LoVo (cell line): ENCODE results near the gene CLCN5.
A peak's percentile ranks its signal among the peaks of the same experiment; 100 is the strongest.

Experiments used
- DNase-seq: peaks from one replicate; pipeline ENCODE4 v3.0.0-alpha.2; 2016; ENCODE audit warnings: low spot score

Gene CLCN5

DNA sequence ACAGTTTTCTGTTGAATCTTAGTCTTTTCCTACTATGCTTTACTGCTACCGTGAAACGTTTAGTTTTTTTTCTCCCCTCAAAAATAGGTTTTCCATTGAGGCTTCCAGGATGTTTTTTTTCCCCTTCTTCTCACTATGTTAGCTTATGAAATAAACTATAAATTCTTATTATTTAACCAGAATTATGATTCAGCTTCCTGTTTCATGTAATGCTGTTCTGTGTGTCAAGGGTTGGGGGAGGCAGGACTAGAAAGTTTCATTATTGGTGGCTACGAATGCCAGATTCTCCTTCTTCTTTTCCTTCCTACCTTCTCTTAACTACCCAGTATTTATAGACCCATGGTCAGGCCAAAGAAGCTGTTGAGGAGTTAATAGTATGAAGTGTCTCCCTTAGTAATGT, 11.8 kb downstream of the CLCN5 start:
- DNase-seq = no peak

DNA sequence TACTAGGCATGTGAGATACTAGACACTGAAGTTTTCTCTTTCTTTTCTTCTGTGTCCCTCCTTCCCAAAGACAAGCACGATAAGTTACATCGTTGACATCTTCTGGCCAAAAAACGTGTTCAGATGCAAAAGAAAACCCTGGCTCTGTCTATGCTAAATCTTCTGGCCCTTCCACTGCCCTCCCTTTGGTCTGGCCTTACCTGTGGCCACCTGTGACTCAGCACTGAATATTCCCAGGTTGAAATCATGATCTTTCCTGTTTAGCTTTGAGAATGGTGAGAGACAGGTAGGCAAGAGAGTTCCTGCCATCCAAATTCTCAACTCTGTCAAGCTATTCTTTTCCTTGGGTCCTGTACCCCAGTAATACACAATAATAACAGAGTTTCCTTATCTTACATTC, 12.3 kb downstream of the CLCN5 start:
- no peak for DNase-seq

GRCh38 chrX:49947781-49948180, 25.4 kb downstream of the CLCN5 start:
- DNase-seq = no peak

GRCh38 chrX:49949961-49950360, 27.6 kb downstream of the CLCN5 start:
- no peak for DNase-seq

- DNase-seq = no peak
Measured at GRCh38 chrX:49951524-49952193, 29.3 kb downstream of the CLCN5 start.

GRCh38 chrX:49956313-49956712, 33.9 kb downstream of the CLCN5 start:
- no peak for DNase-seq

DNA sequence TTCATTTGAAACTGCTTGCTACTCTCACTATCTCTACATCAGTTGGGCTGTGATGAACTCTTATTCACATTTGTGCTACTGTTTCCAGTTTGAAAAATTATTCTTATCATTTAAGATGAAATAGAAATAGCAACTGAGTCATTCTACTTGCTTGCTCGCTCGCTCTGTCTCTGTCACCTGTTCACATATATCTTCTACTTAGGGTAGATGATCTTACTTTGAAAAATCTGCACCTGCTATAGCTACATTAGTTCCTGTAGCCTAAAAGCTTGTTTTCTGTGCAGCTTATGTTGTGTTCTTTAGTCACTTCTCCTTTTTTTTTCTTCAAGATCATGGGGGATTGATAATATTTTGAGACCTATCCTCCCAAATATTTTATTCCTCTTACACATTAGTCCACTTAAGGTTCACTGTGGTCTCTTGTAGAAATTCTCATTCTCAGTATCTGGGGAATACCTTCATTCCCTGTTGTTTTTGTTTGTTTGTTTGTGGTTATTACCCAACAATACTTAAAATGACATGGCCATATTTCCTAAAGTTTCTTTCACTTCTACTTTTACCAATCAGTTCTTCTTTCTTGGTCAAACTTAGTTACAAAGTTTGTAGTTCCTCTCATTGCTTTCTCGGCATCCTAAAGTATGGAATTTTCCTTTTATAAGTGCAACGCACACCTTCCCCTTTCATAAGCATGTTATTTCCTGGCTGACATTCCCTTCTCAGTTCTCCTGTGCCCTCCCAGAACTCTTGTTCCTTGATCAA, 36.5 kb downstream of the CLCN5 start:
- no peak for DNase-seq

- no peak for DNase-seq
Measured at GRCh38 chrX:49959602-49960001, 37.2 kb downstream of the CLCN5 start.

DNA sequence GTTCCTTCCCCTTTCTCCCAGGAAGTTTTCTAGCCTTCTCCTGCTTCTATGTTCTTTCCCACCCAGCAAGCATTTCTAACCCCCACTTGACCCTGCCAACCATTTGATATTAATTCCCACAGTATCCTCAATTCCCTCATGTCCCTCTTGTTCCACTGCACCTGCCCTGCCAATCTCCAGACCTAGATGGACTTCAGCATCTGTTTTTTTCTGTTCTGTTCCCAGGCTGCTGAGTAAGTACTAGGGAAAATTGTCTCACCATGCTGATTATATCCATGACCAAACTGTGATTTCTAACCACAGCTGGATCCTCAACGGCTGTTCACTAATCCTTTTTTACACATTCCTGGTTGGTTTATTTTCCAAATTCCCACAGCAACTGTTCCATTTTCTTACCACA, 37.7 kb downstream of the CLCN5 start:
- no peak for DNase-seq

DNA sequence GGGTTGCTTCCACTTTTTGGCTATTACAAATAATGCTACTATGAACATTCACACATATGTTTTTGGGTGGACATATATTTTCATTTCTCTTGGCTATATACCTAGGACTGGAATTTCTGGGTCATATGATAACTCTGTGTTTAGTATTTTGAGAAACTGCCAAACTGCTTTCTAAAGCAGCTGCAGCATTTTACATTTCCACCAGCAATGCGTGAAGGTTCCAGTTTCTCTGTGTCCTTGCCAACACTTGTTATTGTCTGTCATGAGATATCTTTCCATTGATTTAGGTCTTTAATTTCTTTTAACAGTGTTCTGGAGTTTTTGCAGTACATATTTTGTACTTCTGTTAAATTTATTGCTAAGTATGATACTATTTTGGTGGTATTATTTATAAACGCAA, 48.3 kb downstream of the CLCN5 start:
- DNase-seq = no peak

DNA sequence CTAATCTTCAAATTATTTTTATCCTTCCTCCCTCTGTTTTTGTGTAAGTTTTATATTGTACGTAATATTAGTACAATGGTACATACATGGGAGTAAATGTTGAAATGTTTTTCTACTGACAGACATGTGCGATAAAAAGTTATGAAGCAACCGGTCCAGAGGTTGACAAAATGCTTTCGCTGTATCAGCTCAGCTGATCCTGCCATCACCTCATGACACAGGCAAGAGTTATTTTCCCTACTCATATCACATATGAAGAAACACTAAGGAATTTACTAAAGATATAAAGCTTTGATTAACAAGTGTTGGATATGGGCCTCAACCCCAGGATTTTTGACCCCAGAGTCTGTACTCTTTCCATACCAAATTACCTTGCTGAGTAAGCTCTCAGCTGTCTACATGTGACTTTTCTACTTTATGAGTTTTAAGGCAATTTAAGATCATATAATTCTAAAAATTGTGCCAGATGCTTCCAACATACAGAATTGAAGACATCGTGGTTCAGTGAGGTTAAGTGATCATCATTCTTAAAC, 50.0 kb downstream of the CLCN5 start:
- DNase-seq = no peak

DNA sequence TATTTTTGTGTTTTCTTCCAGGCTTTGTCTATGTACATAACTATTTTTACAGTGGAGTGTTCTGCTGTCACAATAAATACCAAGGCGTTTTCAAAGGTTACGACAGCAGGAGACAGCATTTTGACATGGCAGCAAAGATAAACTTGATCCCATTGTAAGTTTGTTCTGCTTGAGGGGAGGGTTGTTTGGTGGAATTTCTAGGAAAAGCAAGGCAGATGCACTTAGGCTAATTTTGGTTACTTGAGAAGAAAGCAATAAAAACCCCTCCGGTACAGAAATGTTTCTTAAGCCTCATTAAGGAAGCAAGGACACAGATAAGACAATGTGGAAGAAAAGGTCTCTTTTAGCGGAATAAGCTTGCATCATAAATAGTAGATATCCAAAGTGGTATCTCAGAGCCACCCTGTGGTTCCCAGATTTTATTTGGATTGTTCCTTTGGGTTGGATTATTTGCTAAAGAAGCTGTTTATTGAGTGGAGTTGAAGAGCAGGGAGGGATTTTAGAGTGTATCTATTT, 54.3 kb downstream of the CLCN5 start:
- no peak for DNase-seq

DNA sequence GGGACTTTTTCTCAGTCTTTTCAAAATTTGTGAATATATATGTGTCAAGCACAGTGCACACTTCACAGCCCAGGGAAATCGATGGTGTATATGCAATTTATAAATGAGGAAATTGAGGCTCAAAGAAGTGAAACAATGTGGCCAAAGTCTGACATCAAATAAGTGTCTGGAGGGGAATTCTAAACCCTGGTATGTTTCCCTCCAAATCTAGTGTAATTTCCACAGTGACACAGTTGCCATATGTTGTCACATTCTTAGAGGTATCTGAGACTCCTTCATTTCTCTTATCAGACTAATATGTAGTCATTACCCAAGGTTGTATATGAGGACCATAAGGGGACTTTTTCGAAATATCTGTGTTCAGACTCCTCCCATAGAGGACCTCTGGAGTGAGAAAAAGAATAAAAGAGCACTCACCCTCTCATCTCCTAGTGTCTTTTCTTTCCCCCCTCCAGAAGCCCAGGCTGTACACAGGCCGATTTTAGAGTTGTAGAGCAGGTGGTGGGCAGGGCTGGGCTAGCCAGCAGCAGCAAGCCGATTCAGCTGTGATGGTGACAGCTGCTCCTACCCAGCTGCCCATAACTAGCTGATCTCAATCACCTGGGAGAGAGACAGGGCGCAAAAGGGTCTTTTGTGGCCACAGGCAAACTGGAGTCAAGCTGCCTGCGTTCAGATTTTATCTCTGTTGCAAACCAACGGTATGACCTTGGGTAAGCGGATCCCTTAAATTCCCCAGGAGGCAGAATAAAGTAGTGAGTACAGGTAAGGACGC, 55.1 kb downstream of the CLCN5 start:
- no peak for DNase-seq

GRCh38 chrX:49978176-49978575, 55.8 kb downstream of the CLCN5 start:
- no peak for DNase-seq

DNA sequence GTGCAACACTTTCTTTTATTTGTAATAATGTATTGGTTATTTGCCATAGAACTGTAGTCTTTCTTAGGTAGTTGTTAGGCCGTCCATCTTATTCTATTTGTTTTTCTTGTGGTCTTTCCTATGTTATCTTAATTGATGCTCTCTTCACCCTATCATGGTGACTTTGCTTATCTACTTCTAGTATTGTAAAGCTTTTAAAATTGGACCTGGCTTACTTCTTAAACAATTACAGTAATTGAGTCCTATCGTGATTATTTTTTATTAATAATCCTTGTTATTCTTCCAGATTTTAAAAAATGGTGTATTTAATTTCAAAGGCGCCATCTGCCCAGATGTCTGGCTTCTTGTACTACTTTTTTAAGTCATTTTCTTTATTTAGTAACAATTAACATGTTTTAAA, 63.7 kb downstream of the CLCN5 start:
- DNase-seq = no peak

- DNase-seq = no peak
Measured at GRCh38 chrX:49987651-49988050, 65.3 kb downstream of the CLCN5 start.

- DNase-seq = no peak
Measured at GRCh38 chrX:49988143-49988542, 65.7 kb downstream of the CLCN5 start.

DNA sequence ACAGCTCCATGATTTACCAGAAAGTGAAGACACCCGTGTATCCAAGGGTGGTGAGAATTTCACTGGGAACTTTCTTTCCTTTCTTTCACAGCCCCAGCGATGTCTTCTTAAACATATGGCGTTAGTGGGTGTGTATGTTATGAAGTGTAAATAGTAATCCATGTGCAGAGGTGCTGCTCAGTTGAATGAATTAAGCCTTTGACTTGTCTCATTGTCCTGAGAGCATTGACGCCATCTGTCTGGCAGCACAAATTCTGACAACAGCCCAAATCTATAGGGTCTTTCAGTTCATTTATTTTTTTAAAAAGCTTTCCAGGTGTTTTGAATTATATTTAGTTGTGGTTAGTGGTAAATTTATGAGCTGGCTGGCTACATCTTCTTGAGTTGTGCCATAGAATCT, 69.4 kb downstream of the CLCN5 start:
- no peak for DNase-seq

- no peak for DNase-seq
Measured at GRCh38 chrX:49992853-49993252, 70.5 kb downstream of the CLCN5 start.

DNA sequence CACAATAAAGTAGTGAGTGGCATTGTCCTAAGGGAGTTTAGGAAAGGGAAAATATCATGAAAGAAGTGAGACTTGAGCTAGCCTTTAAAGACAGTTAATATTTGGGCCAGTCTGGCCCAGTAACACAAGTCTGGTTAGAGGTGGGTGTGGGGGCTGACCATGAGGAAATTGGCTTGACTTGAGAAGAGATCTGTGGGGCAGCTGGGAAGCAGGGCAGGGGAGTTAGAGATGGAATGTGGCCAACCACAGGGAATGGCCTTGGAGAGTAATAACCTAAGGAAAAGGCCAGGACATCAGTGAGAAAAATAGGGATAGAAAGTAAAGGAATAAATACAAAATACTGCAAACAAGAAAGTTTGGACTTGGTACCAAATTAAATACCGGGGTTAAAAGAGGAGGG, 71.3 kb downstream of the CLCN5 start:
- no peak for DNase-seq

- peak; percentile 20 for DNase-seq
Measured at GRCh38 chrX:49995107-49995731, 72.8 kb downstream of the CLCN5 start.

- no peak for DNase-seq
Measured at GRCh38 chrX:49995795-49996455, 73.5 kb downstream of the CLCN5 start.
